Bronchial epithelial cell (primary cell): ENCODE data around the gene CCDC144A. TPM values are rescaled to one million over a fixed set of nuclear protein-coding genes. Genes with fewer than 3 reads are reported as not detected.
"Not testable (repeated sequence)": the region's sequence is repeated elsewhere in the genome, so short reads cannot be mapped to it uniquely, and the experiment has no call there.

Experiments
- DNase-seq: peaks from one replicate; pipeline ENCODE4 v3.0.0-alpha.2; 2010; ENCODE audit warnings: low read depth
- FAIRE-seq: peaks from 2 replicates; lab custom pipeline; 2011; peaks lifted over from hg19 to GRCh38; lab: Jason Lieb, UNC
- H3K27me3 ChIP-seq: 2 replicates; pipeline ENCODE4 v1.5.1; 2011; ENCODE audit warnings: low read length; ENCODE audit not compliant: control insufficient read depth, insufficient read depth
- H3K36me3 ChIP-seq: 2 replicates; pipeline ENCODE4 v1.5.1; 2011; ENCODE audit warnings: low read length; ENCODE audit not compliant: control insufficient read depth, insufficient read depth
- H3K4me3 ChIP-seq: 2 replicates; pipeline ENCODE4 v1.5.1; 2011; ENCODE audit warnings: mild to moderate bottlenecking, low read depth, low read length, control low read depth
- total RNA-seq: library from RNA; depleted of rRNA; stranded (reverse); fragments of >200 nt; gene quantifications from 2 replicates; pipeline ENCODE4 v1.2.1, GENCODE V29; 2014
- TF ChIP-seq, protein P1 (sequence below): IDR thresholded peaks from 2 replicates; pipeline ENCODE4 v1.5.1; 2011; ENCODE audit warnings: mild to moderate bottlenecking, moderate library complexity, low read length, control low read depth, inconsistent platforms; ENCODE audit not compliant: insufficient read depth, severe bottlenecking

CCDC144A gene
- total RNA-seq, 1 donor from 2014 or later, result 2.1 TPM

DNA sequence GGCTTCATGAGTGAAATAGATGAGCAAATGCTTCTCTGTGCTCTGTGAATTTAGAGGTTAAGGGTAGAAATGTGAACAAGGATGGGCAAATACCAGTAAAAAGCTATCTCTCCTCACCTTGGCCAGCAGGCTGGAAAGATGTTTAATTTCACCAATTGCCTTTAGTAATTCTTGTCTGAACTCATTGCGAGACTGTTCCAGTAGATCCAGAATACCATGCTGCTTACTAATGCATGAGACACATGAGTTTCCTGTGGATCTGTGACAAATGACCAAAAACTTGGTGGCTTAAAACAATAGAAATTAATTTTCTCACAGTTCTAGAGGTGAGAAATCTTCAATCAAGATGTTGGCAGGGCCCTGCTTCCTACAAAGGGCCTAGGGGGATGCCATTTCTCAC, 27.1 kb upstream of the CCDC144A start:
- Histone ChIP-seq H3K36me3 (no peaks in the 10 kb centered on the region), H3K4me3 (no peak overlapping the region), H3K27me3 (peaks cover 2% of the 10 kb centered on the region)
- FAIRE-seq (peak; percentile 82), DNase-seq (peak; percentile 66)
- TF ChIP-seq, protein P1, sequence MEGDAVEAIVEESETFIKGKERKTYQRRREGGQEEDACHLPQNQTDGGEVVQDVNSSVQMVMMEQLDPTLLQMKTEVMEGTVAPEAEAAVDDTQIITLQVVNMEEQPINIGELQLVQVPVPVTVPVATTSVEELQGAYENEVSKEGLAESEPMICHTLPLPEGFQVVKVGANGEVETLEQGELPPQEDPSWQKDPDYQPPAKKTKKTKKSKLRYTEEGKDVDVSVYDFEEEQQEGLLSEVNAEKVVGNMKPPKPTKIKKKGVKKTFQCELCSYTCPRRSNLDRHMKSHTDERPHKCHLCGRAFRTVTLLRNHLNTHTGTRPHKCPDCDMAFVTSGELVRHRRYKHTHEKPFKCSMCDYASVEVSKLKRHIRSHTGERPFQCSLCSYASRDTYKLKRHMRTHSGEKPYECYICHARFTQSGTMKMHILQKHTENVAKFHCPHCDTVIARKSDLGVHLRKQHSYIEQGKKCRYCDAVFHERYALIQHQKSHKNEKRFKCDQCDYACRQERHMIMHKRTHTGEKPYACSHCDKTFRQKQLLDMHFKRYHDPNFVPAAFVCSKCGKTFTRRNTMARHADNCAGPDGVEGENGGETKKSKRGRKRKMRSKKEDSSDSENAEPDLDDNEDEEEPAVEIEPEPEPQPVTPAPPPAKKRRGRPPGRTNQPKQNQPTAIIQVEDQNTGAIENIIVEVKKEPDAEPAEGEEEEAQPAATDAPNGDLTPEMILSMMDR, result no peak

DNA sequence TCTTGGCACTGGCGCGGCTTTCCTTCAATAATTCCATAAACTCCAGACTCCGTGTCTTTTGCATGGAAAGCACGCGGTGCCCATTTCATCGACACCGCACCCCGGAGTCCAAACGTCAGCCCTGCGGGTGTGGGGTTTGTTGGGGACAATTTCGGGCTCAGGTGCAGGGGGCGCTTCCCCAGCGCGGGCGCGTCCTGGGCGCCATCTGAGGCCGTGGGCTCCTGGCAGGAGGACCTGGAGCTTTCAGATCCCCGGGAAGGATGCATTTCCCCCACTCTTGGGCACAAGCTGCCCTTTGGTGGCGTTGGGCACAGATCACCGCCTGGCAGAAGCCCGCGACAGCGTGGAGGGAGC, 23.5 kb upstream of the CCDC144A start:
- peak overlapping the region; percentile 28 for H3K4me3 ChIP-seq
- not testable (repeated sequence) for FAIRE-seq, H3K27me3 ChIP-seq, H3K36me3 ChIP-seq, DNase-seq

DNA sequence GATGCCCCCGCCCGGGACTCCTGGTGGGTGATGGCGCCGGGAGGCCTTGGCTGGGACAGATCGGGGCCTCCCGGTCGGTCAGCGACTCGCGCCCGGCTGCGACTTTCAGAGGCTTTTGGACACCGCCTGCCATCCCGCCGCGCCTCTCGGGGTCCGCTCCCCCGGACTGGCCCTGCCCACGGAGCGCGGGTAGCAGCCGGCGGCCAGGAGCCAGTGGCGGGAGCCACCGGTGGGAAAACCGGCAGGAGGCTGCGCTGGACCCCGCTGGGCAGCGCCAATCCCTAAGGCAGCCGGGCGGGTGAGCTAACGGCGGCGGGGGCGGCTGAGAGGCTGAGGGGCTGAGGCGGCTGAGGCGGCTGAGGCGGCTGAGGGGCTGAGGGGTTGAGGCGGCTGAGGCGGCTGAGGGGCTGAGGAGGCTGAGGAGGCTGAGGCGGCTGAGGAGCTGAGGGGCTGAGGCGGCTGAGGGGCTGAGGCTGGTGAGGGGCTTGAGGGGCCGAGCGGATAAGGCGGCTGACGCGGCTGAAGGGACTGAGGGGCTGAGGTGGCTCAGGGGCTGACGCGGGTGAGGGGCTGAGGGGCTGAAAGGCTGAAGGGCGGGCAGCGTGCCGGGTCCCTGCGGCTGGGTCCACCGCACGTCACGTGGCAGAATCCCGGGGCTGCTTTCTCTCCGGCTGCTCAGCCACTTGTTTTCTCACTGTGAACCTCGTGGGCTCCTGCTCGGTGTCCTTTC, 23.0 kb upstream of the CCDC144A start:
- H3K36me3 ChIP-seq, DNase-seq, FAIRE-seq, H3K27me3 ChIP-seq: not testable (repeated sequence)
- peak overlapping the region; percentile 28 for H3K4me3 ChIP-seq

DNA sequence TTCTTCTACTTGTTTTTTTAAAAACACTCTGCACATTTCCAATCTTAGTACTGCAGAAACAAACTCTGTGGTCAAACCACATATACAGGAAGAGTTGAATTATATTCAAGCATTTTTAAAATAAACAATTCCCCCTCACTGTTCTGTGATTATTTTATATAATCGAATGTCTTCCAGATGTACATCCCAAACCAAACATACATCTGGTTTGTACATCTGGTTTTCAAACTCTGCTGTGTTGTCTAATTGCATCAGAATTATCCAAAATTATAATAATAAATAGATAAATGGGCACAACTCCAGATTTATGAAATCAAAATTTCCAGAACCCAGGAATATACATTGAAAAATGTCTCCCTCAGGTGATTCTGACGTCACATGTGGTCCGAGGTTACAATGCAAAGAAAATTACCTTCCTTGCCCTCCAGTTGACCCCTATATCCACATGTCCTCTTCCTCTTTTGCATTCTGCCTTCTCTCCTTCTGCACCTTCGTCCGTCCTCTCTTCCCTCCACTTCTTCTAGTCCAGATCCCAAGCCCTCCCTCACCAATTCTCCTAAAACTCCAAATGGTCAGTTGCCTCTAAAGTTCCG, 13.3 kb upstream of the CCDC144A start:
- Histone ChIP-seq H3K27me3 (no peaks in the 10 kb centered on the region), H3K36me3 (no peaks in the 10 kb centered on the region), H3K4me3 (no peak overlapping the region)
- no peak for FAIRE-seq
- DNase-seq, result no peak
- TF ChIP-seq, protein P1, result no peak

DNA sequence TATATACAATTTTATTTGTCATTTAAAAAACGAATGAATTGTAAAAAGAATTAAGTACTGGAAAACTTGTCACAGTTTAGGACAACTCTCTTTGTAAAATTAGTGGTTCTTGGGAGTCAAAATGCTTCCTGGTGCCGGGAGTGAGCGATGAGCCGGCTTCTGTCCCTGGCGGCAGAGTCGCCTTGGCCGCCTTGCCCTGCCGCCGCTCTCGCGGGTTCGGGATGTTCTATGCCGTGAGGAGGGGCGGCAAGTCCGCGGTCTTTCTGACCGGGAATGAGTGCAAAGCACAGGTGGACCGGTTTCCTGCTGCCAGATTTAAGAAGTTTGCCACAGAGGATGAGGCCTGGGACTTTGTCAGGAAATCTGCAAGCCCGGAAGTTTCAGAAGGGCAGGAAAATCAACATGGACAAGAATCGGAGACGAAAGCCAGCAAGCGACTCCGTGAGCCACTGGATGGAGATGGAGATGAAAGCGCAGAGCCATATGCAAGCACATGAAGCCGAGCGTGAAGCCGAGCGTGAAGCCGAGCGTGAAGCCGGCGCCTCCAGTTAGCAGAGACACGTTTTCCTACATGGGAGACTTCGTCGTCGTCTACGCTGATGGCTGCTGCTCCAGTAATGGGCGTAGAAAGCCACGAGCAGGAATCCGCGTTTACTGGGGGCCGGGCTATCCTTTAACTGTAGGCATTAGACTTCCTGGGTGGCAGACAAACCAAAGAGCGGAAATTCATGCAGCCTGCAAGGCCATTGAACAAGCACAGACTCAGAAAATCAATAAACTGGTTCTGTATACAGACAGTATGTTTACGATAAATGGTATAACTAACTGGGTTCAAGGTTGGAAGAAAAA, 6.5 kb upstream of the CCDC144A start:
- not testable (repeated sequence) for FAIRE-seq, H3K4me3 ChIP-seq, H3K36me3 ChIP-seq, DNase-seq, H3K27me3 ChIP-seq

DNA sequence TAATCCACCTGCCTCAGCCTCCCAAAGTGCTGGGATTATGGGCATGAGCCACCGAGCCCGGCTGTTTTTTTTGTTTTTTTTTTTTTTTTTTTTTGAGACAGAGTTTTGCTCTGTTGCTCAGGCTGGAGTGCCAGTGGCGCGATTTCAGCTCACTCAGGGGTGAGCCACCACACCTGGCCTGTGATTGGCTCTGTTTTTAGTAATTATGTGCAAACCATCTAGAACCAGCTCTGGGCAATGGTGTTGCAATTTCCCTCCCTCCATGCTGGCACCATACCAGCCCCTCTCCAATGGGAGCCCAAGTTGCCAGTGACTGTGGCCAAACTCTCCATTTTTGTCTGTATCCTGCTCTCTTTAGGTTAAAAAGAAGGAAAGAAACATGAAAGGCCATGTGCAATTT, 4.0 kb upstream of the CCDC144A start:
- H3K4me3 ChIP-seq, H3K36me3 ChIP-seq, DNase-seq, H3K27me3 ChIP-seq, FAIRE-seq: not testable (repeated sequence)

DNA sequence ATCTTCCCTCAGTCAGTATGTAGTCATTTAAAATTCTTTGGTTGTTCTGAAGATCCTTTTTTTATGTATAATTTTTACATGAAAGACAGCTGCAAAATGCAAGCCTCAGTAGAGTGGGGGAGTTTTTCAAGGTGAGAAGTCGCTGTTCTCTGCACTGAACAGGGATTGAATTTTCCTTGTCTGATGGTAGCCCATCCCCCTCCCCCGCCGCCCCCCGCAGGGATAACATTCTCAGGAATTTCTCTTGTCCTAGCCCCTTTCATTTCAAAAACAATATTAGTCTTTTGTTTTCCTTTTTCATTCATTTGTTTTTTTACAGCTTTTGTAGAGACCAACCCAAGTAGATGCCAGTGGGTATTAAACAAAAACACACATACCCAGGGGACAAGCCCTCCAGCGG, 2.9 kb upstream of the CCDC144A start:
- H3K4me3 ChIP-seq, H3K27me3 ChIP-seq, DNase-seq, FAIRE-seq, H3K36me3 ChIP-seq: not testable (repeated sequence)

DNA sequence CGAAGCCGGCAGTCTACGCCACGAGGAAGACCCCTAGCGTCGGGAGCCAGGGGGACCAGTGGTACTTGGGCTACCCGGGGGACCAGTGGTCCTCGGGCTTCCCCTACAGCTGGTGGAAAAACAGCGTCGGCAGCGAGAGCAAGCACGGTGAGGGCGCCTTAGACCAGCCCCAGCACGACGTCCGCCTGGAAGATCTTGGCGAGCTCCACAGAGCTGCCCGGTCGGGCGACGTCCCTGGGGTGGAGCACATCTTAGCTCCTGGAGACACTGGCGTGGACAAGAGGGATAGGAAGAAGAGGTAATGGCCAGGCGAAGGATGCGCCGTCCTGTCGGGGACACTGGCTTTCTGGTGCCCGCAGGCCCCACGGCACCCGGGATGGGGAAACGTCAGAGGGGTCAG, 406 bp downstream of the CCDC144A start:
- H3K36me3 ChIP-seq, DNase-seq, FAIRE-seq, H3K27me3 ChIP-seq, H3K4me3 ChIP-seq: not testable (repeated sequence)

DNA sequence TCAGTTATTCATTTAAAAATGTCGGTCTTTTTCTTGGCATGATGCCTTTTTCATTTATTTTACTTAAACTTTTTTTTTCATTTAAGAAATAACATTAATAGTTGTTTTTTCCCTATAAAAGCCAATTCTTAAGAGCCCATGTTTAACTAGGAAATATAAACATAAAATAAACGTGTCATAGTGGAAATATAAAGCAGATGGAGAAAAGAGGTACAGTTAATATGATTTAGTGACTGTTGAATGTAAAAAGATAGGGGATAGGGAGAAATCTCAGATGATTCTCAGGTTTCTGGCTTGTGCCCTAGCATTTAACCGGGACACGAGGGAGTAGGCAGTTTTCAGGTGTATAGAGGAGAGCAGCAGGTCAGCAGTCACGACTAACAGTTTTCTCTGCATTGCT, 7.6 kb downstream of the CCDC144A start:
- not testable (repeated sequence) for DNase-seq, H3K27me3 ChIP-seq, H3K4me3 ChIP-seq, FAIRE-seq, H3K36me3 ChIP-seq

DNA sequence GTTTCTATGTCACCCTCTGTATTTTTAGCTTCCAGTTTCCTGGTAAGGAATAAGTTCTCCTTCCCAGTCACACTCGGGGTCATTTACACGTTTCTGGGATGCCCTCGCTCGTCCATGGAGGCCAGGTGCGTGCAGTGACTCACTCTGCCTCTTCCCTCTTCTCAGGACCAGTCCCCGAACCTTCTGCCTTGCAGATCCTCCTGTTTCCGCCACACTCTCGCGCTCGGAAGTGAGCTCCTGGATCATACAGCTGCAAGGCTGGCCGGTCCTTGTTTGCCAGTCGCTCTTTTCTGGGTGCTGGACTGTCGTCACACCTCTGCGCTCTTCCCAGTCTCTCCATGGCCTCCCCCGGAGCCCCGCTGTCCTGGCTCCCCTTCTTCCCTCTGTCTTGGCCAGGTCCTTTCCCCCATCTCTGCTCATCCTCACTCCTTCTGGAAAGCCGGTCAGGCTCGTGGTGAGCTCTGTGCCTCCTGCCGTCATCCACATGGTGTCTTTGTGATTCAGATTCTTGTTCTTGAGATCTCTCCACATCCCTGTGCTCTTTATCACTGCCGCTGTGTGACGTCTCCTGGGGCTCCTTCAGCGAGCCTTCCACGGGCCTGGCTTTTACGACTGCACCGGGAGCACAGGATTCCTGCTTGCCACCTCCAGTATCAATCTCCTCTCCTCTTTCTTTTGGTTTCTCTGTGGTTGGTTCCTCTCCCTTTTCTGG, 55.6 kb downstream of the CCDC144A start:
- peak; percentile 0 for DNase-seq
- not testable (repeated sequence) for H3K27me3 ChIP-seq, FAIRE-seq, H3K4me3 ChIP-seq, H3K36me3 ChIP-seq

DNA sequence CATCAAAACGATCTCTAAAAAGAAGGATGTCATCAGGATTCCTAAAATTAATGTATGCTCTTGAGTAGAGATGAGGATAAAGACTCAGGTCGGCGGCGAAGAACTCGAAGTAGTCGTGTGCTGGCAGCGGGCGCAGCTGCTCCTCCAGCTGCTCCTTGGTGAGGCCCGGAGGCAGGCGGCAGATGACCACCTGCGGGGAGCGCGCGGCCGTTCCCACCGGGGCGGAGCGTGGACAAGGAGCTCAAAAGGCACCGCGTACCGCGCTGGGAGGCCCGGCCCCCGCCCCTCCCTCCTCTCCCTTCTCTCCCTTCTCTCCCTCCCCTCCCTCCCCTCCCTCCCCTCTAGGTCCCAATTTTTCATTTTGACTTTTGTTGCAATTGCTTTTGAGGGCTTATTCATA, 56.5 kb downstream of the CCDC144A start:
- not testable (repeated sequence) for H3K4me3 ChIP-seq, H3K36me3 ChIP-seq, FAIRE-seq, DNase-seq, H3K27me3 ChIP-seq
